ENCODE measurements around the gene FHL1. TPM values are rescaled to one million over a fixed set of nuclear protein-coding genes. Genes with fewer than 3 reads are reported as not detected.

FHL1 gene
- total and polyA plus RNA-seq, 2 donors (not counting 3 experiments of a cell fraction or from before 2014, with no cell fraction given) = 50.6 to 59.4 TPM

GRCh38 chrX:136115126-136115903 is 32.0 kb upstream of the FHL1 start:
- H3K9ac ChIP-seq (replicated peaks; ENCODE audit: extremely low read depth, insufficient read depth, low read length) = no peak overlapping the region
- H3K36me3 ChIP-seq (ENCODE audit: control insufficient read depth in 2 of 2, extremely low read depth in 1 of 2, insufficient read depth in 2 of 2, low read length in 2 of 2) = no peaks in the 10 kb centered on the region
- no TSS peak for BruUV-seq (replicated peaks)
- no peaks in the 10 kb centered on the region for H3K27me3 ChIP-seq (ENCODE audit: control insufficient read depth in 2 of 2, insufficient read depth in 2 of 2, low read length in 2 of 2)
- H3K9me3 ChIP-seq (replicated peaks; ENCODE audit: control insufficient read depth, insufficient read depth, low read length) = no peaks in the 10 kb centered on the region
- FAIRE-seq (no peak), DNase-seq (ENCODE audit: low read depth, low spot score) (no peak)
- dilution Hi-C loops (cut with MboI; ENCODE audit: extremely low pct_ligation_motif_present, low sequenced_read_pairs) = no loop called here
- no peak overlapping the region for H3K4me3 ChIP-seq (replicated peaks in 1 of 3; ENCODE audit: insufficient read depth in 1 of 3, low read depth in 1 of 3, low read length in 3 of 3)
- intact Hi-C loops (cut with micrococcal nuclease) = no loop called here
- CTCF ChIA-PET = interaction anchor here (0.6 to 1.4 kb wide), 2 partner anchors 11 to 14 kb away, joined by 3 read pairs; no protein-coding TSS in a partner anchor
- no peak overlapping the region for H3K27ac ChIP-seq (ENCODE audit: insufficient read depth, low read depth, low read length)
- no peaks in the 10 kb centered on the region for H3K4me1 ChIP-seq (ENCODE audit: control insufficient read depth, extremely low read depth, insufficient read depth, low read length)
- POLR2A ChIA-PET = no interaction called here
- TF ChIP-seq GATA2 (IDR thresholded peaks at IDR 0.05; ENCODE audit: insufficient read depth, insufficient read length, low read depth, low read length) (no peak), MAX (IDR thresholded peaks at IDR 0.05; ENCODE audit: insufficient read depth, insufficient read length) (no peak), POLR2AphosphoS5 (IDR thresholded peaks at IDR 0.05; ENCODE audit: insufficient read depth, low read depth, low read length) (no peak), POLR2A (IDR thresholded peaks at IDR 0.05; ENCODE audit: low read depth, low read length) (no peak), FOS (IDR thresholded peaks at IDR 0.05; ENCODE audit: borderline replicate concordance, insufficient read depth, low read length) (no peak), CTCF (IDR thresholded peaks at IDR 0.05; ENCODE audit: extremely low read depth in 1 of 2, insufficient read depth in 1 of 2, low read depth in 1 of 2, low read length in 2 of 2) (no peak), MYC (IDR thresholded peaks at IDR 0.05; ENCODE audit: low read depth, low read length) (no peak), JUN (IDR thresholded peaks at IDR 0.05; ENCODE audit: borderline replicate concordance, insufficient read depth, insufficient read length, low read depth) (no peak), EZH2 (IDR thresholded peaks at IDR 0.05; ENCODE audit: borderline replicate concordance, low read depth, low read length, severe bottlenecking) (no peak)
- H3K4me2 ChIP-seq (ENCODE audit: insufficient read depth, low read length) = no peak overlapping the region
- H3K9me1 ChIP-seq (replicated peaks; ENCODE audit: control insufficient read depth, extremely low read depth, insufficient read depth, low read length) = no peaks in the 10 kb centered on the region
- no peaks in the 10 kb centered on the region for H4K20me1 ChIP-seq (replicated peaks; ENCODE audit: control insufficient read depth, extremely low read depth, insufficient read depth, low read length)
- H2AFZ ChIP-seq (ENCODE audit: low read depth, low read length) = no peak overlapping the region
- H3K79me2 ChIP-seq (ENCODE audit: control insufficient read depth, insufficient read depth, low read length) = no peaks in the 10 kb centered on the region
